Neural cell (in vitro differentiated cells): ENCODE data around the gene ITM2A. TPM values are rescaled to one million over a fixed set of nuclear protein-coding genes. Genes with fewer than 3 reads are reported as not detected.

Experiments used
- H2AFZ ChIP-seq: fragments of 200-600, 300-800 bp; sonication (generic), shearing (Covaris generic); 2 replicates; pipeline ENCODE4 v1.6.0; 2014; ENCODE audit warnings: low read depth, mild to moderate bottlenecking, antibody characterized with exemption, low read length, moderate library complexity
- H3F3A ChIP-seq: fragments of 200-600 bp; shearing (Covaris generic); 2 replicates; pipeline ENCODE4 v1.6.1; 2016; ENCODE audit warnings: mild to moderate bottlenecking, moderate library complexity, mixed read lengths, antibody characterized with exemption, low read length; ENCODE audit not compliant: insufficient read depth, poor library complexity, severe bottlenecking
- H3K27ac ChIP-seq: fragments of 200-600, 300-800 bp; sonication (generic), shearing (Covaris generic); 2 replicates; pipeline ENCODE4 v1.5.1; 2014; ENCODE audit warnings: mild to moderate bottlenecking, low read length, moderate library complexity
- H3K27me3 ChIP-seq: fragments of 300-800, 200-600 bp; sonication (generic), shearing (Covaris generic); 2 replicates; pipeline ENCODE4 v1.6.0; 2014; ENCODE audit warnings: mild to moderate bottlenecking, low read depth, low read length, moderate library complexity; ENCODE audit not compliant: insufficient read depth
- H3K36me3 ChIP-seq: fragments of 300-800, 200-600 bp; sonication (generic), shearing (Covaris generic); 2 replicates; pipeline ENCODE4 v1.5.1; 2014; ENCODE audit warnings: mild to moderate bottlenecking, antibody characterized with exemption, low read length, moderate library complexity; ENCODE audit not compliant: insufficient read depth
- H3K4me2 ChIP-seq: fragments of 300-800, 200-600 bp; sonication (generic), shearing (Covaris generic); 2 replicates; pipeline ENCODE4 v1.6.0; 2014; ENCODE audit warnings: mild to moderate bottlenecking, low read length
- H3K4me3 ChIP-seq: fragments of 300-800, 200-600 bp; sonication (generic), shearing (Covaris generic); 2 replicates; pipeline ENCODE4 v1.5.1; 2014; ENCODE audit warnings: mild to moderate bottlenecking, low read length, moderate library complexity
- H3K79me2 ChIP-seq: fragments of 200-600 bp; shearing (Covaris generic); replicated peaks from 2 replicates; pipeline ENCODE4 v1.6.0; 2014; ENCODE audit warnings: mild to moderate bottlenecking, low read length, moderate library complexity; ENCODE audit not compliant: insufficient read depth
- H3K9ac ChIP-seq: fragments of 300-800, 200-600 bp; sonication (generic), shearing (Covaris generic); 2 replicates; pipeline ENCODE4 v1.6.1; 2016; ENCODE audit warnings: mild to moderate bottlenecking, low read length, mixed read lengths
- H3K9me2 ChIP-seq: fragments of 200-600 bp; shearing (Covaris generic); 2 replicates; pipeline ENCODE4 v1.6.1; 2016; ENCODE audit warnings: mild to moderate bottlenecking, low read length, mixed read lengths; ENCODE audit not compliant: insufficient read depth
- H3K9me3 ChIP-seq: fragments of 200-600, 300-800 bp; sonication (generic), shearing (Covaris generic); 2 replicates; pipeline ENCODE4 v1.6.1; 2016; ENCODE audit warnings: mild to moderate bottlenecking, mixed run types, low read length, moderate library complexity, mixed read lengths
- H4K20me1 ChIP-seq: fragments of 200-600 bp; shearing (Covaris generic); 2 replicates; pipeline ENCODE4 v1.6.1; 2016; ENCODE audit warnings: mild to moderate bottlenecking, mixed run types; ENCODE audit not compliant: insufficient read depth
- EP300 ChIP-seq: fragments of 450-650 bp; conservative IDR thresholded peaks from 2 replicates; pipeline ENCODE4 v1.6.1; 2014; ENCODE audit warnings: antibody characterized with exemption, mild to moderate bottlenecking, moderate library complexity; ENCODE audit not compliant: poor library complexity, severe bottlenecking
- EZH2 ChIP-seq: fragments of 200-600, 300-800 bp; shearing (Covaris generic), sonication (generic); IDR thresholded peaks from 2 replicates; pipeline ENCODE4 v1.6.1; 2014; ENCODE audit warnings: antibody characterized with exemption, low read length, borderline replicate concordance, mild to moderate bottlenecking; ENCODE audit not compliant: insufficient read depth, poor library complexity, severe bottlenecking
- MXI1 ChIP-seq: fragments of 450-650 bp; conservative IDR thresholded peaks from 2 replicates; pipeline ENCODE4 v1.6.1; 2014; ENCODE audit warnings: antibody characterized with exemption, mild to moderate bottlenecking; ENCODE audit not compliant: poor library complexity, severe bottlenecking
- POLR2AphosphoS5 ChIP-seq: IDR thresholded peaks from 2 replicates; pipeline ENCODE4 v1.6.1; 2012
- RAD21 ChIP-seq: fragments of 450-650 bp; conservative IDR thresholded peaks from 2 replicates; pipeline ENCODE4 v1.6.1; 2014; ENCODE audit warnings: antibody characterized with exemption, mild to moderate bottlenecking, moderate library complexity
- SMC3 ChIP-seq: fragments of 450-650 bp; conservative IDR thresholded peaks from 2 replicates; pipeline ENCODE4 v1.6.1; 2014; ENCODE audit warnings: antibody characterized with exemption, mild to moderate bottlenecking, moderate library complexity; ENCODE audit not compliant: poor library complexity
- TAF1 ChIP-seq: IDR thresholded peaks from 2 replicates; pipeline ENCODE4 v1.6.1; 2012; ENCODE audit warnings: low read depth
- polyA plus RNA-seq: library from polyadenylated mRNA; depleted of rRNA; stranded (reverse); fragments of >200 nt; gene quantifications from 2 replicates; pipeline ENCODE4 v1.2.3, GENCODE V29; 2014
- TF ChIP-seq, protein P1 (sequence below): fragments of 450-650 bp; IDR thresholded peaks from 2 replicates; pipeline ENCODE4 v1.5.1; 2014; ENCODE audit warnings: antibody characterized with exemption, mild to moderate bottlenecking, moderate library complexity; ENCODE audit not compliant: poor library complexity, severe bottlenecking
- TF ChIP-seq, protein P2 (sequence below): IDR thresholded peaks from 2 replicates; pipeline ENCODE4 v1.6.1; 2012; ENCODE audit warnings: borderline replicate concordance

ITM2A gene
- polyA plus RNA-seq, 1 donor from 2014 or later = not detected

DNA sequence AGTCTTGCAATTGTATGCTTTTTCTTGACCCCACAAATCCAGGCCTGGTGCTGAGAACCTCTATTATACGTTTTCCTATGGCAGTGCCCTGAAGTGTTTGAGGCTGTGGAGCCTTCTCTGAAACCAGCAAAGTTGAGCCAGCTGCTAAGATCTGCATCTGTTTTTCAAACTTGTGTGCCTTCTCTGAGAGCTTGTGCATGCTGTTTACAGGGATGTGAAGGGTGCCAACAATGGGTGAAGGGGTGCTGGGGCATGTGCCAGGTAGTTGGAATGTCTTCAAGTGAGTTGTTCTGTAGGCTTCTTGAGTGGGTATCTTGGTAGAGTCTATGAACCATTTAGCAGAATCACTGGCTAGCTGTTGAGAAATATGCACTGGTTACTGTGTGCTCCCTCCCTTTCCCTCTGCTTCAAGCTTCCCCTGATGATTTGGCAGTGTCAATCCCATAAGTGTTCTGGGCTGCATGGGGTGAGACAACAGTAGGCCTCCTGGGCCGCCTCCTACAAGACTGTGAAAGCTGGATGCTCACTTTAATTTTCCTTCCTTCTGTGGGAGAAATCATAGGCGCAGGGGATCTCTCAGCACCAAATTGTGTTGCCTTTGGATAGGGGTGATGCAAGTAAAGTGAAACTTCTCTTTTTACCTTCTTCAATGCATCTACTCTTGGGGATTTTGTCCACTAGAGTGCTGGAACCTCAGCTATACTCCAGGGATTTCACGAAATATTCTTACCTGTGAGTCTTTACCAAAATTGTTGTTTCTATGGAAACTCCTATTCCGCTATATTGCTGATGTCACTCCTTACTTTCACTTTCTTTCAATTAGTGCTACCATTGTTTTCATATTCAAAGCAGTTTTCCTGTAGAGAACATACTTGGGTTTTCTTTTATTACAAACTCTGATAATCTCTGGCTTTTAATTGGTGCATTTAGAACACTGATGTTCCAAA lies 30.0 kb downstream of the ITM2A start:
- TF ChIP-seq TAF1 = no peak
- TF ChIP-seq, protein P1, sequence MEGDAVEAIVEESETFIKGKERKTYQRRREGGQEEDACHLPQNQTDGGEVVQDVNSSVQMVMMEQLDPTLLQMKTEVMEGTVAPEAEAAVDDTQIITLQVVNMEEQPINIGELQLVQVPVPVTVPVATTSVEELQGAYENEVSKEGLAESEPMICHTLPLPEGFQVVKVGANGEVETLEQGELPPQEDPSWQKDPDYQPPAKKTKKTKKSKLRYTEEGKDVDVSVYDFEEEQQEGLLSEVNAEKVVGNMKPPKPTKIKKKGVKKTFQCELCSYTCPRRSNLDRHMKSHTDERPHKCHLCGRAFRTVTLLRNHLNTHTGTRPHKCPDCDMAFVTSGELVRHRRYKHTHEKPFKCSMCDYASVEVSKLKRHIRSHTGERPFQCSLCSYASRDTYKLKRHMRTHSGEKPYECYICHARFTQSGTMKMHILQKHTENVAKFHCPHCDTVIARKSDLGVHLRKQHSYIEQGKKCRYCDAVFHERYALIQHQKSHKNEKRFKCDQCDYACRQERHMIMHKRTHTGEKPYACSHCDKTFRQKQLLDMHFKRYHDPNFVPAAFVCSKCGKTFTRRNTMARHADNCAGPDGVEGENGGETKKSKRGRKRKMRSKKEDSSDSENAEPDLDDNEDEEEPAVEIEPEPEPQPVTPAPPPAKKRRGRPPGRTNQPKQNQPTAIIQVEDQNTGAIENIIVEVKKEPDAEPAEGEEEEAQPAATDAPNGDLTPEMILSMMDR = no peak
- TF ChIP-seq, protein P2, sequence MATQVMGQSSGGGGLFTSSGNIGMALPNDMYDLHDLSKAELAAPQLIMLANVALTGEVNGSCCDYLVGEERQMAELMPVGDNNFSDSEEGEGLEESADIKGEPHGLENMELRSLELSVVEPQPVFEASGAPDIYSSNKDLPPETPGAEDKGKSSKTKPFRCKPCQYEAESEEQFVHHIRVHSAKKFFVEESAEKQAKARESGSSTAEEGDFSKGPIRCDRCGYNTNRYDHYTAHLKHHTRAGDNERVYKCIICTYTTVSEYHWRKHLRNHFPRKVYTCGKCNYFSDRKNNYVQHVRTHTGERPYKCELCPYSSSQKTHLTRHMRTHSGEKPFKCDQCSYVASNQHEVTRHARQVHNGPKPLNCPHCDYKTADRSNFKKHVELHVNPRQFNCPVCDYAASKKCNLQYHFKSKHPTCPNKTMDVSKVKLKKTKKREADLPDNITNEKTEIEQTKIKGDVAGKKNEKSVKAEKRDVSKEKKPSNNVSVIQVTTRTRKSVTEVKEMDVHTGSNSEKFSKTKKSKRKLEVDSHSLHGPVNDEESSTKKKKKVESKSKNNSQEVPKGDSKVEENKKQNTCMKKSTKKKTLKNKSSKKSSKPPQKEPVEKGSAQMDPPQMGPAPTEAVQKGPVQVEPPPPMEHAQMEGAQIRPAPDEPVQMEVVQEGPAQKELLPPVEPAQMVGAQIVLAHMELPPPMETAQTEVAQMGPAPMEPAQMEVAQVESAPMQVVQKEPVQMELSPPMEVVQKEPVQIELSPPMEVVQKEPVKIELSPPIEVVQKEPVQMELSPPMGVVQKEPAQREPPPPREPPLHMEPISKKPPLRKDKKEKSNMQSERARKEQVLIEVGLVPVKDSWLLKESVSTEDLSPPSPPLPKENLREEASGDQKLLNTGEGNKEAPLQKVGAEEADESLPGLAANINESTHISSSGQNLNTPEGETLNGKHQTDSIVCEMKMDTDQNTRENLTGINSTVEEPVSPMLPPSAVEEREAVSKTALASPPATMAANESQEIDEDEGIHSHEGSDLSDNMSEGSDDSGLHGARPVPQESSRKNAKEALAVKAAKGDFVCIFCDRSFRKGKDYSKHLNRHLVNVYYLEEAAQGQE = no peak
- Histone ChIP-seq H4K20me1 (no peaks in the 10 kb centered on the region), H3K4me3 (no peak overlapping the region), H3K4me2 (no peak overlapping the region), H3K9ac (no peak overlapping the region), H3K9me3 (no peaks in the 10 kb centered on the region), H3K79me2 (no peaks in the 10 kb centered on the region), H3K36me3 (no peaks in the 10 kb centered on the region), H3K27me3 (no peaks in the 10 kb centered on the region), H3K9me2 (no peaks in the 10 kb centered on the region), H2AFZ (no peak overlapping the region), H3K27ac (no peak overlapping the region), H3F3A (no peaks in the 10 kb centered on the region)

DNA sequence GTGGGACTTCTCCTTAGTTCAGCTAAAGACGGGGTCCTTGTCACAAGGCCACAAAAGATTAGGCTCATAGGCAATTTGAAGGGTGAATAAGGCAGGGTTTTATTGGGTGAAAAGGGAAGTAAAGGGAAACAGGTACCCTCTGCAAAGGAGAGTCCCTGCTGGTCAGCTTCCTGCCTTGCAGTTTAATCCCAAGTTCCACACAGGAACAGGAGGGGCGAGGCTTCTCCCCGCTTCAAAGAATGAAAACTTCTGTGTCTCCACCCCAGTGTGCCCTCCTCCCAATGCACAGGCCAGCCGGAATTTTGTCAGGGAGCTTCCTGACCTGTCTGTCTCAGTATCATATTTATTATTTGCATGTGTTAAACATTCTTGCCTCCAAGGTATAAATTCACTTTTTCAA lies 37.1 kb downstream of the ITM2A start:
- Histone ChIP-seq H3K4me3 (no peak overlapping the region), H3K36me3 (no peaks in the 10 kb centered on the region), H3K79me2 (no peaks in the 10 kb centered on the region), H3K27me3 (no peaks in the 10 kb centered on the region), H2AFZ (no peak overlapping the region), H3K9ac (no peak overlapping the region), H4K20me1 (no peaks in the 10 kb centered on the region), H3F3A (no peaks in the 10 kb centered on the region), H3K4me2 (no peak overlapping the region), H3K27ac (no peak overlapping the region), H3K9me3 (no peaks in the 10 kb centered on the region), H3K9me2 (no peaks in the 10 kb centered on the region)
- TF ChIP-seq, protein P1 = no peak
- TF ChIP-seq, protein P2 = no peak
- TF ChIP-seq TAF1 = no peak
- TF ChIP-seq RAD21 = no peak
- no peak for TF ChIP-seq MXI1
- no peak for TF ChIP-seq EZH2
- no peak for TF ChIP-seq EP300
- no peak for TF ChIP-seq POLR2AphosphoS5
- no peak for TF ChIP-seq SMC3
